ENCODE data around the gene CFAP61. TPM values are rescaled to one million over a fixed set of nuclear protein-coding genes. Genes with fewer than 3 reads are reported as not detected.

The CFAP61 gene
- total and polyA plus RNA-seq, 2 donors from 2014 or later, result 0.58 to 2.6 TPM

DNA sequence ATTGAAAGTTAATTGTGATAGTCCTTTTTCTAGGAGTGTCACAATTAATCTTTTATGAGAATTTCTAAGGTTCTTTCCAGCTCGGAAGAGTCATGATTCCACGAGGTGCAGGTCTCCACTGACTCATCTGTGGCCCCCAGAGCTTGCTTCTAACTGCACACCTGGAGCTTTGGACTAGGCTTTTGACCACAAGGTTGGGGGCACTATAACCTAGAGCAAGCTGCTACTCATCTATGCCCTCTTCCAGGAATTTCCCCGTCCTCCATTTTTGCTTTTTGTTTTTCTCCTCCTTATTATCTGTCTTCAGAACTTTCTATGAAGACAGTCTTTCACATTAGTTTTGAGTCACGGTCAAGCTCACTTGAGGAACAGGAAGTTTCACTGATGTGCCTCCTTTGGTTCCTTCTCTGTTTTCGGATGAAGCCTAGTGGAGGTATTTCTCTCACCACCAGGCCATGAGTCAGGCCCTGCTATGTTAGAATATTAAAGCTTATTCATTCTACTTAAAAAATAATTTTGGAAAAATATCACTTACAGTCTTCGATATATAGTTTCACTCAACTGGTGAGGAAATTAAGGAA is 196.4 kb downstream of the CFAP61 start:
- Histone ChIP-seq H3K9me3 (ENCODE audit: control insufficient read depth in 2 of 3, insufficient read depth in 1 of 3, low read length in 3 of 3) (no peaks in the 10 kb centered on the region), H3K27ac (ENCODE audit: low read depth in 2 of 2, low read length in 2 of 2) (no peak overlapping the region), H3K4me1 (ENCODE audit: control insufficient read depth in 2 of 3, insufficient read depth in 2 of 3, low read depth in 1 of 3, low read length in 3 of 3) (no peaks in the 10 kb centered on the region), H3K36me3 (ENCODE audit: control insufficient read depth in 2 of 3, insufficient read depth in 3 of 3, low read length in 3 of 3) (no peaks in the 10 kb centered on the region), H3K9ac (ENCODE audit: low read length in 3 of 3) (no peak overlapping the region), H3K27me3 (ENCODE audit: control insufficient read depth, insufficient read depth, low read length) (no peaks in the 10 kb centered on the region), H3K4me3 (ENCODE audit: low read length in 3 of 3) (no peak overlapping the region)
- FAIRE-seq, result no peak
- intact Hi-C loops (cut with DNase I), result no loop called here
- TF ChIP-seq, protein P1, sequence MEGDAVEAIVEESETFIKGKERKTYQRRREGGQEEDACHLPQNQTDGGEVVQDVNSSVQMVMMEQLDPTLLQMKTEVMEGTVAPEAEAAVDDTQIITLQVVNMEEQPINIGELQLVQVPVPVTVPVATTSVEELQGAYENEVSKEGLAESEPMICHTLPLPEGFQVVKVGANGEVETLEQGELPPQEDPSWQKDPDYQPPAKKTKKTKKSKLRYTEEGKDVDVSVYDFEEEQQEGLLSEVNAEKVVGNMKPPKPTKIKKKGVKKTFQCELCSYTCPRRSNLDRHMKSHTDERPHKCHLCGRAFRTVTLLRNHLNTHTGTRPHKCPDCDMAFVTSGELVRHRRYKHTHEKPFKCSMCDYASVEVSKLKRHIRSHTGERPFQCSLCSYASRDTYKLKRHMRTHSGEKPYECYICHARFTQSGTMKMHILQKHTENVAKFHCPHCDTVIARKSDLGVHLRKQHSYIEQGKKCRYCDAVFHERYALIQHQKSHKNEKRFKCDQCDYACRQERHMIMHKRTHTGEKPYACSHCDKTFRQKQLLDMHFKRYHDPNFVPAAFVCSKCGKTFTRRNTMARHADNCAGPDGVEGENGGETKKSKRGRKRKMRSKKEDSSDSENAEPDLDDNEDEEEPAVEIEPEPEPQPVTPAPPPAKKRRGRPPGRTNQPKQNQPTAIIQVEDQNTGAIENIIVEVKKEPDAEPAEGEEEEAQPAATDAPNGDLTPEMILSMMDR (IDR thresholded peaks at IDR 0.05; ENCODE audit: borderline replicate concordance, extremely low read depth, insufficient read depth), result no peak
- no peak for DNase-seq

DNA sequence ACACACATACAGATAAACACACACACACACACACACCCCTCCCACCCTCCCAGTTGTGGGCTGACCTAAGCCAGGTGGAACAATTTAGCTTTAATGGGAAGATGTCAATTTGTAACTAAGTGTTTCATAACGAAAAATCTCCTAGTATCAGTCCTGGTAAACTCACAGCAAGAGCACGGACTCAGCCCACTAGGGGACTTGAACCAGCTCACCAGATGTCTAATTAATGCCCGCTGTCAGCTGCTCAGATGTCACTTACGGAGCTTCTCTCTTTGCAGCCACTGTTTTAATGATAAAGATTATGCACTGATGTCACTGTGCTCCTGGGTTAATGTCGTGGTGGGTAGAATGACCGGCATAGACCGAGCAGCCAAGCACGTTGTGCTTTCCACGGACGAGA is 199.0 kb downstream of the CFAP61 start:
- TF ChIP-seq, protein P1 (IDR thresholded peaks at IDR 0.05; ENCODE audit: borderline replicate concordance, extremely low read depth, insufficient read depth), result no peak
- intact Hi-C loops (cut with DNase I), result no loop called here
- Histone ChIP-seq H3K27ac (ENCODE audit: low read depth in 2 of 2, low read length in 2 of 2) (no peak overlapping the region), H3K27me3 (ENCODE audit: control insufficient read depth, insufficient read depth, low read length) (no peaks in the 10 kb centered on the region), H3K9ac (ENCODE audit: low read length in 3 of 3) (no peak overlapping the region), H3K9me3 (ENCODE audit: control insufficient read depth in 2 of 3, insufficient read depth in 1 of 3, low read length in 3 of 3) (no peaks in the 10 kb centered on the region), H3K4me1 (ENCODE audit: control insufficient read depth in 2 of 3, insufficient read depth in 2 of 3, low read depth in 1 of 3, low read length in 3 of 3) (no peaks in the 10 kb centered on the region), H3K4me3 (ENCODE audit: low read length in 3 of 3) (no peak overlapping the region), H3K36me3 (ENCODE audit: control insufficient read depth in 2 of 3, insufficient read depth in 3 of 3, low read length in 3 of 3) (no peaks in the 10 kb centered on the region)
- DNase-seq (no peak), FAIRE-seq (no peak)

DNA sequence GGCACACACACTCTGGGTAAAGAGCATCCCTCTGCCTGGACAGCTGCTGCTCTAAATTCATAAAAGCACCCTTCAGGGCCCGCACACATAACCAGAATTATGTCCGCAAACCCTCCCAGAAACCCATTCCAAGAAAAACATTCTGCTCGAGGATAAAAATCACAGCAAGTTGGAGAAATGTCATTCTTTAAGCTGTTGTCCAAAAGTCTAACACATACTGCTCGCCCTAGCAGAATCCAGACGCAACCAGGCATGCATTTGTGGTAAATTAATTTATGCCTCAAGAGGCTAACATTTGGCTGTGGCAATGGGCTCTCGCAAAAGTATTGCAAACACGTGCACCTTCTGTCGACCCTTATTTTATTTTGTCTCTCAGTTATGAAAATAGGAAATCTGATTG is 199.5 kb downstream of the CFAP61 start:
- intact Hi-C loops (cut with DNase I), result no loop called here
- H3K4me3 ChIP-seq (ENCODE audit: low read length in 3 of 3), result no peak overlapping the region
- no peak overlapping the region for H3K27ac ChIP-seq (ENCODE audit: low read depth in 2 of 2, low read length in 2 of 2)
- H3K4me1 ChIP-seq (ENCODE audit: control insufficient read depth in 2 of 3, insufficient read depth in 2 of 3, low read depth in 1 of 3, low read length in 3 of 3), result no peaks in the 10 kb centered on the region
- no peaks in the 10 kb centered on the region for H3K36me3 ChIP-seq (ENCODE audit: control insufficient read depth in 2 of 3, insufficient read depth in 3 of 3, low read length in 3 of 3)
- TF ChIP-seq, protein P1 (IDR thresholded peaks at IDR 0.05; ENCODE audit: borderline replicate concordance, extremely low read depth, insufficient read depth), result no peak
- DNase-seq, result peak in 1 of 5 donors; percentile 42
- H3K27me3 ChIP-seq (ENCODE audit: control insufficient read depth, insufficient read depth, low read length), result no peaks in the 10 kb centered on the region
- H3K9ac ChIP-seq (ENCODE audit: low read length in 3 of 3), result no peak overlapping the region
- no peaks in the 10 kb centered on the region for H3K9me3 ChIP-seq (ENCODE audit: control insufficient read depth in 2 of 3, insufficient read depth in 1 of 3, low read length in 3 of 3)
- FAIRE-seq, result no peak

Measured in kidney (tissue), 14 donors.